Keratinocyte (primary cell): ENCODE results near the gene C6orf132.

Experiments used
- CTCF ChIP-seq, 3 experiments: IDR thresholded peaks in 1 of 3; conservative IDR thresholded peaks in 1 of 3; optimal IDR thresholded peaks in 1 of 3; 2 replicates in 2 of 3; 3 replicates in 1 of 3; pipeline versions ENCODE3 to v1.5.1; 2011; ENCODE audit warnings: low read length in 3 of 3, mild to moderate bottlenecking in 3 of 3, moderate library complexity in 2 of 3, control low read depth in 1 of 3, inconsistent platforms in 1 of 3; ENCODE audit not compliant: insufficient read depth in 2 of 3; ENCODE audit errors: extremely low read depth in 1 of 3
- EZH2 ChIP-seq: IDR thresholded peaks from one replicate; pipeline ENCODE4 v1.6.1; 2012; ENCODE audit warnings: inconsistent platforms, mild to moderate bottlenecking, low read length, moderate library complexity

GRCh38 chr6:42051268-42051653 is 91.2 kb downstream of the C6orf132 start:
- TF ChIP-seq CTCF (optimal IDR thresholded peaks at IDR 0.05 in 1 of 3, IDR thresholded peaks at IDR 0.05 in 1 of 3, conservative IDR thresholded peaks at IDR 0.05 in 1 of 3; ENCODE audit: extremely low read depth in 1 of 3, insufficient read depth in 2 of 3, low read length in 3 of 3): no peak
- no peak for TF ChIP-seq EZH2
